Mesodermal cell (in vitro differentiated cells): ENCODE results near the gene PRR36.

Experiments
- H3K27ac ChIP-seq: 2 replicates; pipeline ENCODE4 v1.7.0; 2013; ENCODE audit warnings: mild to moderate bottlenecking, low read depth, low read length, moderate library complexity; ENCODE audit not compliant: severe bottlenecking
- H3K36me3 ChIP-seq: 2 replicates; pipeline ENCODE4 v1.7.1; 2013; ENCODE audit warnings: mild to moderate bottlenecking, low read length, moderate library complexity; ENCODE audit not compliant: control insufficient read depth, insufficient read depth
- H3K4me1 ChIP-seq: one replicate; pipeline ENCODE4 v1.7.1; 2013; ENCODE audit warnings: mild to moderate bottlenecking, low read length; ENCODE audit not compliant: insufficient read depth, control insufficient read depth, poor library complexity, severe bottlenecking
- H3K4me3 ChIP-seq: 2 replicates; pipeline ENCODE4 v1.7.0; 2013; ENCODE audit warnings: low read length, control low read depth, mild to moderate bottlenecking; ENCODE audit not compliant: insufficient read depth, poor library complexity, severe bottlenecking; ENCODE audit errors: extremely low read depth
- H3K9me3 ChIP-seq: 2 replicates; pipeline ENCODE4 v1.7.1; 2013; ENCODE audit warnings: mild to moderate bottlenecking, low read length, moderate library complexity; ENCODE audit not compliant: control insufficient read depth
- WGBS, 2 experiments: methylation state at CpG; one replicate each; pipeline ENCODE4 v1.1.5; 2013; ENCODE audit warnings: missing lambda C conversion rate in 2 of 2; ENCODE audit not compliant: insufficient coverage in 2 of 2; 5-methylcytosine and 5-hydroxymethylcytosine counted together

The PRR36 gene

GRCh38 chr19:7853770-7854128 is 20.4 kb downstream of the PRR36 start:
- peaks cover 7% of the 10 kb centered on the region for H3K4me1 ChIP-seq
- no peaks in the 10 kb centered on the region for H3K9me3 ChIP-seq
- no peak overlapping the region for H3K4me3 ChIP-seq
- no peaks in the 10 kb centered on the region for H3K36me3 ChIP-seq
- no peak overlapping the region for H3K27ac ChIP-seq
- WGBS, 2 experiments = 69 to 72% methylated on average over 10 to 12 of the region's 12 CpGs

- Histone ChIP-seq H3K4me1 (peaks cover 3% of the 10 kb centered on the region), H3K36me3 (no peaks in the 10 kb centered on the region), H3K4me3 (no peak overlapping the region), H3K27ac (no peak overlapping the region), H3K9me3 (no peaks in the 10 kb centered on the region)
- 18 to 32% methylated on average over 36 to 38 of the region's 45 CpGs for whole genome bisulfite sequencing, 2 experiments
Measured at GRCh38 chr19:7852851-7853769, 21.1 kb downstream of the PRR36 start.

- Histone ChIP-seq H3K9me3 (no peaks in the 10 kb centered on the region), H3K4me1 (no peaks in the 10 kb centered on the region), H3K4me3 (no peak overlapping the region), H3K27ac (no peak overlapping the region), H3K36me3 (no peaks in the 10 kb centered on the region)
- 87 to 88% methylated on average over 13 to 21 of the region's 26 CpGs for WGBS, 2 experiments
Measured at GRCh38 chr19:7851623-7852500, 22.3 kb downstream of the PRR36 start.

GRCh38 chr19:7850945-7851622 is 23.1 kb downstream of the PRR36 start:
- no peaks in the 10 kb centered on the region for H3K36me3 ChIP-seq
- 83 to 93% methylated on average over 10 to 14 of the region's 19 CpGs for WGBS, 2 experiments
- H3K4me3 ChIP-seq = no peak overlapping the region
- no peaks in the 10 kb centered on the region for H3K4me1 ChIP-seq
- no peak overlapping the region for H3K27ac ChIP-seq
- H3K9me3 ChIP-seq = no peaks in the 10 kb centered on the region

GRCh38 chr19:7850000-7850813 is 24.0 kb downstream of the PRR36 start:
- H3K27ac ChIP-seq = no peak overlapping the region
- 83 to 91% methylated on average over 18 to 21 of the region's 25 CpGs for WGBS, 2 experiments

GRCh38 chr19:7849631-7849999 is 24.6 kb downstream of the PRR36 start:
- H3K4me1 ChIP-seq = no peaks in the 10 kb centered on the region
- H3K9me3 ChIP-seq = no peaks in the 10 kb centered on the region
- 91 to 98% methylated on average over 5 to 9 of the region's 9 CpGs for WGBS, 2 experiments
- no peak overlapping the region for H3K4me3 ChIP-seq
- no peaks in the 10 kb centered on the region for H3K36me3 ChIP-seq
- H3K27ac ChIP-seq = no peak overlapping the region

More at GRCh38 chr19:7850000-7850813, 24.0 kb downstream of the PRR36 start:
- Histone ChIP-seq H3K9me3 (no peaks in the 10 kb centered on the region), H3K4me1 (no peaks in the 10 kb centered on the region), H3K4me3 (no peak overlapping the region), H3K36me3 (no peaks in the 10 kb centered on the region)

GRCh38 chr19:7848779-7849457 is 25.3 kb downstream of the PRR36 start:
- Histone ChIP-seq H3K9me3 (no peaks in the 10 kb centered on the region), H3K27ac (no peak overlapping the region), H3K36me3 (no peaks in the 10 kb centered on the region), H3K4me3 (no peak overlapping the region), H3K4me1 (no peaks in the 10 kb centered on the region)
- WGBS, 2 experiments = 88 to 89% methylated on average over 32 of the region's 34 CpGs

GRCh38 chr19:7847664-7848063 is 26.5 kb downstream of the PRR36 start:
- Histone ChIP-seq H3K4me3 (no peak overlapping the region), H3K36me3 (no peaks in the 10 kb centered on the region), H3K4me1 (no peaks in the 10 kb centered on the region), H3K27ac (no peak overlapping the region), H3K9me3 (peaks cover under 1% of the 10 kb centered on the region)
- 96 to 97% methylated on average over 23 of the region's 23 CpGs for WGBS, 2 experiments

GRCh38 chr19:7846155-7846646 is 28.0 kb downstream of the PRR36 start:
- Histone ChIP-seq H3K36me3 (no peaks in the 10 kb centered on the region), H3K4me3 (no peak overlapping the region), H3K27ac (no peak overlapping the region), H3K4me1 (no peaks in the 10 kb centered on the region), H3K9me3 (peaks cover 8% of the 10 kb centered on the region)
- WGBS, 2 experiments = 91 to 94% methylated on average over 13 to 17 of the region's 19 CpGs
